ENCODE data around the gene YTHDF1. TPM values are rescaled to one million over a fixed set of nuclear protein-coding genes. Genes with fewer than 3 reads are reported as not detected.

Gene YTHDF1
- total RNA-seq, 1 experiment from 2014 or later = 85.4 TPM

DNA sequence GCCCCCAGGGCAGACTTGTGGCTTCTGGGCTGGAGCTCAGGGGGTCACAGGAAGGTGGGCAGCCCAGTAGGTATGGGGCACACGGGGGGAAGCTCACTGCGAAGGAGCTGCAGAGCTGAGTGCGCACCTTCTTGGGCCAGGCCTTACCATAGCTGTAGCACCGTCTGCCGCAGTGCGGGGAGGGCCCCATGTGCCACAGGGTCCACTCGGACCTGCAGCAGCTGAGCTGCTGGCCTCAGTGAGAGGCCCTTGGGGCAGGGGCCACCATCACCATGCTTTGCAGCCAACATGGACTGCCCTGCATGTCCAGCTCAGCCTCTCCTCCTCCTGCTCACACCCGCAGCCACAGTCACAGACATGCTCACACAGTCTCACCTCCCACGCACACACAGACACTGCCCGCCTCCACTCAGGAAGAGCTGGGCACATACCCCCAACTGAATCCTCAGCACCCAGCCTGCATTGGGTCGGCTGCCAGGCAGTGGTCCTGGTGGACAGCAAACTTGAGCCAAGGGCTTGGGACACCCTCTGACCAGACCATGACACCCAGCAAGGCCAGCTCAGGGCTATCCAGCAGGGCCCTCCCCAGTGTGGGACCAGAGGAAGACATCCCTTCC lies 35.3 kb downstream of the YTHDF1 start:
- Histone ChIP-seq H3K56ac (ENCODE audit: insufficient read length, low read depth, low read length) (no peak overlapping the region), H2BK15ac (ENCODE audit: low read depth, low read length) (no peak overlapping the region), H3K18ac (ENCODE audit: insufficient read length, low read depth, low read length) (no peak overlapping the region), H3K23ac (ENCODE audit: insufficient read length, low read depth, low read length) (no peak overlapping the region), H3K9me3 (ENCODE audit: control insufficient read depth, low read depth, low read length) (no peaks in the 10 kb centered on the region), H3K79me1 (ENCODE audit: insufficient read depth, low read depth, low read length, poor library complexity, severe bottlenecking) (no peaks in the 10 kb centered on the region), H2BK12ac (ENCODE audit: insufficient read length, low read depth, low read length) (no peak overlapping the region), H2AFZ (ENCODE audit: low read length) (no peak overlapping the region), H4K91ac (ENCODE audit: insufficient read length, low read depth, low read length) (no peak overlapping the region), H3K14ac (ENCODE audit: insufficient read depth, low read length) (no peak overlapping the region), H4K20me1 (ENCODE audit: control insufficient read depth, insufficient read depth, insufficient read length) (peaks cover 9% of the 10 kb centered on the region), H3K27ac (ENCODE audit: insufficient read length, low read depth, low read length) (no peak overlapping the region), H4K8ac (replicated peaks; ENCODE audit: insufficient read length, low read depth, low read length) (no peak overlapping the region), H2BK120ac (ENCODE audit: low read depth, low read length, poor library complexity, severe bottlenecking) (no peak overlapping the region), H3K9ac (ENCODE audit: extremely low read depth, insufficient read length, low read length) (no peak overlapping the region), H3K27me3 (ENCODE audit: insufficient read depth, low read length) (peaks cover 18% of the 10 kb centered on the region; the same call in 1 of the 2 replicates), H3K79me2 (ENCODE audit: insufficient read depth, low read length) (no peaks in the 10 kb centered on the region), H2BK5ac (ENCODE audit: insufficient read length, low read length) (no peak overlapping the region), H2AK5ac (ENCODE audit: insufficient read length, low read length) (no peak overlapping the region), H4K5ac (ENCODE audit: insufficient read length, low read depth, low read length) (no peak overlapping the region), H3T11ph (ENCODE audit: low read length) (no peak overlapping the region), H3K4ac (ENCODE audit: low read depth, low read length) (no peak overlapping the region), H3K4me1 (ENCODE audit: insufficient read depth, low read length) (no peaks in the 10 kb centered on the region), H2BK20ac (ENCODE audit: low read depth, low read length, poor library complexity, severe bottlenecking) (no peak overlapping the region), H3K23me2 (ENCODE audit: insufficient read length, low read depth, low read length, poor library complexity, severe bottlenecking) (peaks cover 8% of the 10 kb centered on the region), H3K4me2 (ENCODE audit: insufficient read depth, insufficient read length, low read length) (no peak overlapping the region)
- peaks cover 16 to 36% of the 10 kb centered on the region in 2 experiments for H3K4me1 Mint-ChIP-seq
- TF ChIP-seq, protein P1, sequence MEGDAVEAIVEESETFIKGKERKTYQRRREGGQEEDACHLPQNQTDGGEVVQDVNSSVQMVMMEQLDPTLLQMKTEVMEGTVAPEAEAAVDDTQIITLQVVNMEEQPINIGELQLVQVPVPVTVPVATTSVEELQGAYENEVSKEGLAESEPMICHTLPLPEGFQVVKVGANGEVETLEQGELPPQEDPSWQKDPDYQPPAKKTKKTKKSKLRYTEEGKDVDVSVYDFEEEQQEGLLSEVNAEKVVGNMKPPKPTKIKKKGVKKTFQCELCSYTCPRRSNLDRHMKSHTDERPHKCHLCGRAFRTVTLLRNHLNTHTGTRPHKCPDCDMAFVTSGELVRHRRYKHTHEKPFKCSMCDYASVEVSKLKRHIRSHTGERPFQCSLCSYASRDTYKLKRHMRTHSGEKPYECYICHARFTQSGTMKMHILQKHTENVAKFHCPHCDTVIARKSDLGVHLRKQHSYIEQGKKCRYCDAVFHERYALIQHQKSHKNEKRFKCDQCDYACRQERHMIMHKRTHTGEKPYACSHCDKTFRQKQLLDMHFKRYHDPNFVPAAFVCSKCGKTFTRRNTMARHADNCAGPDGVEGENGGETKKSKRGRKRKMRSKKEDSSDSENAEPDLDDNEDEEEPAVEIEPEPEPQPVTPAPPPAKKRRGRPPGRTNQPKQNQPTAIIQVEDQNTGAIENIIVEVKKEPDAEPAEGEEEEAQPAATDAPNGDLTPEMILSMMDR (conservative IDR thresholded peaks at IDR 0.05) = no peak
- peaks cover 41% of the 10 kb centered on the region for H3K27me3 Mint-ChIP-seq (ENCODE audit: low read depth)
- DNase-seq = no peak
- no peak overlapping the region; a peak in 1 of 7 replicates for H3K27ac Mint-ChIP-seq
- 0 out of 5 replicates have a peak overlapping the region, but pooled peaks of 1 of the 2 experiments have one; percentile 21 for H3K4me3 Mint-ChIP-seq
- peaks cover 0 to 1% (median 0%) of the 10 kb centered on the region in 3 experiments; a peak in 2 of 7 replicates for H3K36me3 Mint-ChIP-seq (ENCODE audit: insufficient read depth in 1 of 3, low read depth in 3 of 3)
- H3K9me3 Mint-ChIP-seq = no peaks in the 10 kb centered on the region
- WGBS (ENCODE audit: extremely low coverage, insufficient read length, low lambda C conversion rate) = no CpG with 5 or more reads among the region's 11 CpGs
